ENCODE data around the gene IFNW1. TPM values are rescaled to one million over a fixed set of nuclear protein-coding genes. Genes with fewer than 3 reads are reported as not detected.
"Not testable (repeated sequence)": the region's sequence is repeated elsewhere in the genome, so short reads cannot be mapped to it uniquely, and the experiment has no call there.

The IFNW1 gene
- total RNA-seq, 4 donors from 2014 or later = not detected

DNA sequence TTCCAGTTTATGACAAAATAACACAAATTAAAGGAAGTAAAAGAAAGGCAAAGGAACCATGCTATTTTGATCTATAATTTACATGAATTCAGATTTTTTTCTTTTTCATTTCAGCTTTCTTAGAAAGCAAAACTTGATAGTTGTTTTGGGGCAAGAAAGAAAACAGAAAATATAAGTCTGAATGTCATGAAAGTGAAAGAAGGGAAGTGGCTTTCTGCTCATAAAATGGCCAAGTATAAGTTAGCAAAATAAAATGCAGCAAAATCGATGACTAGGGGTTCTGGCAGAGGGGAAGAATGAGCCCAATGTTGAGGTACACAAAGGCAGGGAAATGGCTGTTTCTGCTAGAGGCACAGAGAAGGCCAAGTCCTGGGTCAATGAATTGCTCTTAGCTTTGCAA is 3.0 kb upstream of the IFNW1 start:
- 68 to 87% methylated on average over 1 of the region's 1 CpG for WGBS, 2 donors
- no peak overlapping the region for H3K4me3 ChIP-seq (ENCODE audit: low read depth, poor library complexity, severe bottlenecking)
- intact Hi-C loops (cut with DNase I; ENCODE audit: low total_unique reads) = no loop called here
- no peak for DNase-seq (ENCODE audit: low spot score in 2 of 2)
- no peak for TF ChIP-seq POLR2A (IDR thresholded peaks at IDR 0.05)
- TF ChIP-seq CTCF (IDR thresholded peaks at IDR 0.05) = no peak

GRCh38 chr9:21137020-21137419 is 4.6 kb downstream of the IFNW1 start:
- WGBS, 2 donors = 43 to 98% methylated on average over 1 of the region's 1 CpG

GRCh38 chr9:21135736-21136135 is 5.9 kb downstream of the IFNW1 start:
- 83% methylated on average over 3 of the region's 3 CpGs for WGBS, 2 donors
- H3K4me3 ChIP-seq (ENCODE audit: low read depth, poor library complexity, severe bottlenecking) = no peak overlapping the region
- no peak for DNase-seq (ENCODE audit: low spot score in 2 of 2)
- TF ChIP-seq CTCF (IDR thresholded peaks at IDR 0.05) = no peak
- TF ChIP-seq POLR2A (IDR thresholded peaks at IDR 0.05) = no peak
- intact Hi-C loops (cut with DNase I; ENCODE audit: low total_unique reads) = no loop called here

More at GRCh38 chr9:21137020-21137419, 4.6 kb downstream of the IFNW1 start:
- no peak overlapping the region for H3K4me3 ChIP-seq (ENCODE audit: low read depth, poor library complexity, severe bottlenecking)
- TF ChIP-seq POLR2A (IDR thresholded peaks at IDR 0.05) (no peak), CTCF (IDR thresholded peaks at IDR 0.05) (no peak)
- intact Hi-C loops (cut with DNase I; ENCODE audit: low total_unique reads) = no loop called here
- DNase-seq (ENCODE audit: low spot score in 2 of 2) = no peak

DNA sequence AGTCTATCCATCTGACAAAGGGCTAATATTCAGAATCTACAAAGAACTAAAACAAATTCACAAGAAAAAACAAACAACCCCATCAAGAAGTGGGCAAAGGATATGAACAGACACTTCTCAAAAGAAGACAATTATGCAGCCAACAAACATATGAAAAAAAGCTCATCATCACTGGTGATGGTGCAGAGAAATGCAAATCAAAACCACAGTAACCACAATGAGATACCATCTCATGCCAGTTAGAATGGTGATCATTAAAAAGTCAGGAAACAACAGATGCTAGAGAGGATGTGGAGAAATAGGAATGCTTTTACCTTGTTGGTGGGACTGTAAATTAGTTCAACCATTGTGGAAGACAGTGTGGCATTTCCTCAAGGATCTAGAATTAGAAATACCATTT is 13.4 kb downstream of the IFNW1 start:
- DNase-seq (ENCODE audit: low spot score in 2 of 2); H3K4me3 ChIP-seq (ENCODE audit: low read depth, poor library complexity, severe bottlenecking); intact Hi-C loops (cut with DNase I; ENCODE audit: low total_unique reads): not testable (repeated sequence)

DNA sequence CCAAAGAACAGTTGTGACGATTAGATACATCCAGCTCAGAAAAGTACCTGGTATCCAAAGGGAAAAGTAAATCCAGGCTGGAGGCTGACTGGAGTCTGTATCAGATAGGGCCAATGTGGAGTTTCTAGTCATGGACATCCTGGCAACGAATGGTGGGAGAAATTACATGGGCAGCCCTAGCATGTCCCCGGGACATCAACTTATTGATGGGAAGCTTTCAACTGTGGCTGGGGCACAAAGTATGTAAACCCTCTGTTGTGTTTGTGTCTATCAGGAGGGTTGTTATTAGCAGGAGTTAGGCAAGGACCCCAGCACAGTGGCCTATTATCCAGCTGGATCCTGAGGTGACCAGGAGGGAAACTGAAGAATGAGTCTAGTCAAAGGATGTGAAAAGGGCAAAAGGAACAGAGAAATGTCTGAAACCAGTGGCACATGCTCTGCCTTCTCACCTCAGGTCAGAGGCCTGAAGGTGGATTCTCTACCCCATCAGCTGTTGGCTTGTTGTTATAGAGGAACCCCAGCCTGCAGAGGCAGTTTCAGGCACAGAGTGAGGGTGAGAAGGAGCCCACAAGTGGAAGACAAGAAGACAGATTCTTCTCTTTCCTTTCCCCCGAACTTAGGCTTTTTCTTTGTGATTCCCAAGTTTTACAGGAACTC is 19.9 kb downstream of the IFNW1 start:
- no peak overlapping the region for H3K4me3 ChIP-seq (ENCODE audit: low read depth, poor library complexity, severe bottlenecking)
- TF ChIP-seq POLR2A (IDR thresholded peaks at IDR 0.05) (no peak), CTCF (IDR thresholded peaks at IDR 0.05) (no peak)
- 88 to 93% methylated on average over 4 of the region's 4 CpGs for WGBS, 2 donors
- intact Hi-C loops (cut with DNase I; ENCODE audit: low total_unique reads) = no loop called here
- no peak for DNase-seq (ENCODE audit: low spot score in 2 of 2)

DNA sequence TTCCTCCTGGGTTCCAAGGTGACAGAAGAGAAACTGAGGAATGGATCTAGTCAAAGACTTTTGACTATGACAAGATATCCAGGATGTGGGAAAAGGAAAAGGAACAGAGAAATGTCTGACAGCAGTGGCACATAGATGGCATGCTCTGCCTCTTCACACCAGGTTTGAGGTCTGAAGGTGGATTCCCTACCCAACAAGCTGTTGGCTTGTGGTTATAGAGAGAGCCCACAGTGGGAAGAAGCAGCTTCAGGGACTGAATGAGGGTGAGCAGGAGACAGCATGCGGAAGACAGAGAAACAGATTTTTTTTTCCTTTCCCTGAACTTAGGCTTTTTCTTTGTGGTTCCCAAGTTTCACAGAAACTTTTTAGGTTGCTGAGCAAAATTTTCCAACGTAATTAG is 20.6 kb downstream of the IFNW1 start:
- WGBS, 2 donors = 67 to 81% methylated on average over 2 of the region's 2 CpGs
- intact Hi-C loops (cut with DNase I; ENCODE audit: low total_unique reads) = no loop called here
- TF ChIP-seq CTCF (IDR thresholded peaks at IDR 0.05) = no peak
- TF ChIP-seq POLR2A (IDR thresholded peaks at IDR 0.05) = no peak

More for the DNA sequence above, 20.6 kb downstream of the IFNW1 start:
- no peak overlapping the region for H3K4me3 ChIP-seq (ENCODE audit: low read depth, poor library complexity, severe bottlenecking)
- DNase-seq (ENCODE audit: low spot score in 2 of 2) = no peak

Measured in lower leg skin (tissue), 4 donors.